IPS DF 6.9 (cell line): ENCODE measurements around the gene EEFSEC.

Experiments used
- DNase-seq: peaks from one replicate; pipeline ENCODE4 v3.0.0-alpha.2; 2013; ENCODE audit warnings: low read depth, low spot score
- H3K27ac ChIP-seq: one replicate; pipeline ENCODE4 v1.5.1; 2013; ENCODE audit warnings: low read length, control low read depth
- H3K27me3 ChIP-seq: 2 replicates; pipeline ENCODE4 v1.6.1; 2013; ENCODE audit warnings: mild to moderate bottlenecking, low read length; ENCODE audit not compliant: control insufficient read depth, insufficient read depth
- H3K36me3 ChIP-seq: 2 replicates; pipeline ENCODE4 v1.6.1; 2013; ENCODE audit warnings: low read length; ENCODE audit not compliant: control insufficient read depth, insufficient read depth
- H3K4me1 ChIP-seq: 2 replicates; pipeline ENCODE4 v1.6.1; 2013; ENCODE audit warnings: low read length; ENCODE audit not compliant: control insufficient read depth, insufficient read depth
- H3K4me3 ChIP-seq: 2 replicates; pipeline ENCODE4 v1.5.1; 2013; ENCODE audit warnings: mild to moderate bottlenecking, low read length
- H3K9me3 ChIP-seq: 2 replicates; pipeline ENCODE4 v1.6.1; 2013; ENCODE audit warnings: low read length, inconsistent platforms; ENCODE audit not compliant: control insufficient read depth, insufficient read depth
- WGBS: extraction: QIAGEN DNeasy Blood & Tissue Kit; methylation state at CpG from one replicate; pipeline ENCODE4 v1.1.7; 2013; ENCODE audit warnings: mixed read lengths, missing lambda C conversion rate; ENCODE audit not compliant: insufficient read length, insufficient coverage; 5-methylcytosine and 5-hydroxymethylcytosine counted together

Gene EEFSEC

GRCh38 chr3:128415773-128416577 is 262.7 kb downstream of the EEFSEC start:
- no peak overlapping the region for H3K27ac ChIP-seq
- H3K4me3 ChIP-seq = no peak overlapping the region
- WGBS = no CpG with 5 or more reads among the region's 19 CpGs
- no peaks in the 10 kb centered on the region for H3K36me3 ChIP-seq
- peaks cover 8% of the 10 kb centered on the region for H3K4me1 ChIP-seq
- H3K9me3 ChIP-seq = no peaks in the 10 kb centered on the region
- no peak for DNase-seq
- H3K27me3 ChIP-seq = no peaks in the 10 kb centered on the region

GRCh38 chr3:128416578-128417211 is 263.4 kb downstream of the EEFSEC start:
- H3K4me3 ChIP-seq = no peak overlapping the region
- no peaks in the 10 kb centered on the region for H3K27me3 ChIP-seq
- H3K36me3 ChIP-seq = no peaks in the 10 kb centered on the region
- no peaks in the 10 kb centered on the region for H3K9me3 ChIP-seq
- no CpG with 5 or more reads among the region's 12 CpGs for whole genome bisulfite sequencing
- no peak for DNase-seq
- peaks cover 8% of the 10 kb centered on the region for H3K4me1 ChIP-seq
- no peak overlapping the region for H3K27ac ChIP-seq

GRCh38 chr3:128418900-128419299 is 265.6 kb downstream of the EEFSEC start:
- Histone ChIP-seq H3K27me3 (no peaks in the 10 kb centered on the region), H3K27ac (no peak overlapping the region), H3K36me3 (no peaks in the 10 kb centered on the region), H3K9me3 (no peaks in the 10 kb centered on the region), H3K4me1 (peaks cover 1% of the 10 kb centered on the region; the same call in 1 of the 2 replicates), H3K4me3 (no peak overlapping the region)
- no peak for DNase-seq
- WGBS = no CpG with 5 or more reads among the region's 2 CpGs

GRCh38 chr3:128419311-128419710 is 266.0 kb downstream of the EEFSEC start:
- H3K4me3 ChIP-seq = no peak overlapping the region
- no peaks in the 10 kb centered on the region for H3K27me3 ChIP-seq
- H3K36me3 ChIP-seq = no peaks in the 10 kb centered on the region
- no peak for DNase-seq
- no CpG with 5 or more reads among the region's 4 CpGs for WGBS
- no peaks in the 10 kb centered on the region for H3K9me3 ChIP-seq
- peaks cover 1% of the 10 kb centered on the region; the same call in 1 of the 2 replicates for H3K4me1 ChIP-seq
- H3K27ac ChIP-seq = no peak overlapping the region

- Histone ChIP-seq H3K9me3 (no peaks in the 10 kb centered on the region), H3K4me1 (peaks cover 1% of the 10 kb centered on the region; the same call in 1 of the 2 replicates), H3K36me3 (no peaks in the 10 kb centered on the region), H3K27ac (no peak overlapping the region), H3K4me3 (no peak overlapping the region), H3K27me3 (no peaks in the 10 kb centered on the region)
- WGBS = no CpG with 5 or more reads among the region's 7 CpGs
- no peak for DNase-seq
Measured at GRCh38 chr3:128420289-128420688, 267.0 kb downstream of the EEFSEC start.

- Histone ChIP-seq H3K27me3 (no peaks in the 10 kb centered on the region; the same call in 1 of the 2 replicates), H3K36me3 (no peaks in the 10 kb centered on the region), H3K4me3 (no peak overlapping the region), H3K9me3 (no peaks in the 10 kb centered on the region), H3K4me1 (peaks cover 1% of the 10 kb centered on the region; the same call in 1 of the 2 replicates), H3K27ac (no peak overlapping the region)
- WGBS = no CpG with 5 or more reads among the region's 12 CpGs
- DNase-seq = no peak
Measured at GRCh38 chr3:128420720-128421438, 267.6 kb downstream of the EEFSEC start.

- Histone ChIP-seq H3K27ac (no peak overlapping the region), H3K9me3 (no peaks in the 10 kb centered on the region), H3K27me3 (no peaks in the 10 kb centered on the region; the same call in 1 of the 2 replicates), H3K36me3 (no peaks in the 10 kb centered on the region), H3K4me1 (peaks cover 1% of the 10 kb centered on the region; the same call in 1 of the 2 replicates), H3K4me3 (no peak overlapping the region)
- no peak for DNase-seq
- no CpG with 5 or more reads among the region's 11 CpGs for WGBS
Measured at GRCh38 chr3:128421439-128421836, 268.2 kb downstream of the EEFSEC start.

- no peak overlapping the region for H3K4me3 ChIP-seq
- peaks cover 3% of the 10 kb centered on the region; the same call in 1 of the 2 replicates for H3K27me3 ChIP-seq
- peaks cover 1% of the 10 kb centered on the region; the same call in 1 of the 2 replicates for H3K4me1 ChIP-seq
- no CpG with 5 or more reads among the region's 7 CpGs for WGBS
- H3K9me3 ChIP-seq = no peaks in the 10 kb centered on the region
- no peak overlapping the region for H3K27ac ChIP-seq
- H3K36me3 ChIP-seq = no peaks in the 10 kb centered on the region
- no peak for DNase-seq
Measured at GRCh38 chr3:128421966-128422365, 268.7 kb downstream of the EEFSEC start.

GRCh38 chr3:128422762-128423524 is 269.7 kb downstream of the EEFSEC start:
- no peak overlapping the region for H3K27ac ChIP-seq

More at GRCh38 chr3:128422762-128423524, 269.7 kb downstream of the EEFSEC start:
- peaks cover 5% of the 10 kb centered on the region for H3K4me1 ChIP-seq
- WGBS = no CpG with 5 or more reads among the region's 3 CpGs
- H3K36me3 ChIP-seq = no peaks in the 10 kb centered on the region
- no peak overlapping the region for H3K4me3 ChIP-seq
- no peak for DNase-seq
- H3K27me3 ChIP-seq = peaks cover 7% of the 10 kb centered on the region
- H3K9me3 ChIP-seq = no peaks in the 10 kb centered on the region
